PC-3 (cell line): ENCODE results near the gene ZNF423.

ENCODE experiments used
- CTCF ChIP-seq: fragments of 300-600 bp; sonication (generic); conservative IDR thresholded peaks from 2 replicates; pipeline ENCODE4 v1.5.1; 2017; ENCODE audit warnings: antibody characterized with exemption, low read depth, mild to moderate bottlenecking, low read length
- EZH2 ChIP-seq: fragments of 300-600 bp; sonication (generic); IDR thresholded peaks from one replicate; pipeline ENCODE4 v1.6.1; 2017; ENCODE audit warnings: antibody characterized with exemption, mild to moderate bottlenecking, low read length; ENCODE audit not compliant: unreplicated experiment
- EZH2phosphoT487 ChIP-seq: fragments of 300-600 bp; sonication (generic); IDR thresholded peaks from 2 replicates; pipeline ENCODE4 v1.6.1; 2018; ENCODE audit warnings: mild to moderate bottlenecking, antibody characterized with exemption, low read length, borderline replicate concordance

DNA sequence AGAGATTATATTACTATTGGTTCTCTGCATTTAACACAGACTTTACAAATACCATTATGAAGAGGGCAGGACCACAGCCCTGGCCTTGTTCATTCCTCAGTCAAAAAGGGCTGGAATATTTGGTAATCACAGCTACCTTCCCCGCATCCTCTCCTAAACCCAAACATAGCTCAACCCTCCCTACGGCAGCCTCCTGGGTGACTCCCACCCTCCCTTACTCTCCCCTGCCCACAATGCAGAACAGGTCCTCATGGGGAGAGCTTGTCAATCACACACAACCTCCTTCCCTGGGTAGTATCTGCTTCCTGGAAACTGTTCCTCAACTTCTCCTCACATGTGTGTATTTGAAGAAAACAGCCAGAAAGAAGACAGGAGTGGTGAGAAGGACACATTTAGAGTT is 258.1 kb downstream of the ZNF423 start:
- TF ChIP-seq CTCF (no peak), EZH2phosphoT487 (no peak), EZH2 (no peak)
